Left ventricle myocardium inferior (tissue), 1 donor: ENCODE data around the gene ELK3. TPM values are rescaled to one million over a fixed set of nuclear protein-coding genes. Genes with fewer than 3 reads are reported as not detected.

Experiments
- DNase-seq: peaks from one replicate; pipeline ENCODE4 v3.0.0-alpha.2; 2020
- H3K27ac ChIP-seq: fragments of 200-600 bp; replicated peaks from 2 replicates; pipeline ENCODE4 v1.8.0; 2021
- H3K27me3 ChIP-seq: fragments of 200-600 bp; 2 replicates; pipeline ENCODE4 v1.8.0; 2021; ENCODE audit warnings: low read depth
- H3K36me3 ChIP-seq: fragments of 200-600 bp; 2 replicates; pipeline ENCODE4 v1.8.0; 2021
- H3K4me1 ChIP-seq: fragments of 200-600 bp; 2 replicates; pipeline ENCODE4 v1.8.0; 2021
- H3K4me3 ChIP-seq: fragments of 200-600 bp; 2 replicates; pipeline ENCODE4 v1.8.0; 2021; ENCODE audit warnings: mild to moderate bottlenecking, moderate library complexity
- H3K9me3 ChIP-seq: fragments of 200-600 bp; replicated peaks from 2 replicates; pipeline ENCODE4 v1.8.0; 2021
- intact Hi-C: fragments of 100-400 bp; cut with micrococcal nuclease; formaldehyde crosslinking; loops from one replicate; pipeline ENCODE4 v1.11.0; 2022
- total RNA-seq: library from RNA; stranded (reverse); fragmentation: NEBNext Ultra II Directional; extraction: Animal tissue kit (Norgen Biotek cat#: 25700); gene quantifications from one replicate; pipeline ENCODE4 v1.2.1, GENCODE V29; 2021
- TF ChIP-seq, protein P1 (sequence below): fragments of 200-600 bp; IDR thresholded peaks from 2 replicates; pipeline ENCODE4 v1.8.0; 2021; ENCODE audit warnings: antibody characterized with exemption, mild to moderate bottlenecking, borderline replicate concordance
- donor health status: DM: no; HTN: yes; CAD: no; lungs with severe emphysema.

The ELK3 gene
- total RNA-seq, 1 donor from 2014 or later: 17.1 TPM

DNA sequence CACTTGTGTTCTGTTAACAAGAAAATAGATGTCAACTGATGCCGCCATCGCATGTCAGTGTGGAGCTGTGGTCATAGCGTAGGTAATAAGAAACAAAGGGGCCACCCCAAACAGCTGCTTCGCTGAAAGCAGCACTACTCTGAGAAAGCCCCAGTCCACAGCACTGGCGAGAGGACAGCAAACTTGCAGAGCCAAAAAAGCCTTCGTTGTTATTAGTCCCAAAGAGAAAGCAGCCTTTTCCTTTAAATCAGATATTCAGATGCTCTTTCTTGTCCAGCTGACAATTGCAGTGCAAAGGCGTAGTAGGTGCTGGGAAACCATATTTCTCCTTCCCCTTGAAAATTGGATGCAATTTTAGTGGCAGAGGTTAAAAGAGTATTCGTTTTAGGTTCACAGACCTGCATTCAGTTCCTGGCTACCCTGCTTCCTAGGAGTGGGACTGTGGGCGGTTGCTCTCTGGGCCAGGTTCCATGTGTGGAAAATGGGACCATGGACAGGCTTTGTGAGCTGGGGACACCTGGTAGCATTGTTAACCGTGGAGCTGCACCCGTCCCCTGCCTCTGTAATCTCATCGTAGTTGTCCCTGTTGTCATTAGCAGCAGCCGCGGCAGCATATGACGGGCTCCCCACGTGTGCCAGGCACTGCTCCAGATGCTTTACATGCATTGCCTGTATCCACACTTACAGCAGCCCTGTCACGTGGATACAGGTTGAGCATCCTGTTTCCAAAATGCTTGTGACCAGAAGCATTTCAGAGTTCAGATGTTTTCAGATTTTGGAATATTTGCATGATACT is 54.2 kb downstream of the ELK3 start:
- H3K27me3 ChIP-seq: no peaks in the 10 kb centered on the region
- H3K4me1 ChIP-seq: peaks cover 64% of the 10 kb centered on the region
- intact Hi-C loops: no loop called here
- DNase-seq: peak; percentile 33
- TF ChIP-seq, protein P1, sequence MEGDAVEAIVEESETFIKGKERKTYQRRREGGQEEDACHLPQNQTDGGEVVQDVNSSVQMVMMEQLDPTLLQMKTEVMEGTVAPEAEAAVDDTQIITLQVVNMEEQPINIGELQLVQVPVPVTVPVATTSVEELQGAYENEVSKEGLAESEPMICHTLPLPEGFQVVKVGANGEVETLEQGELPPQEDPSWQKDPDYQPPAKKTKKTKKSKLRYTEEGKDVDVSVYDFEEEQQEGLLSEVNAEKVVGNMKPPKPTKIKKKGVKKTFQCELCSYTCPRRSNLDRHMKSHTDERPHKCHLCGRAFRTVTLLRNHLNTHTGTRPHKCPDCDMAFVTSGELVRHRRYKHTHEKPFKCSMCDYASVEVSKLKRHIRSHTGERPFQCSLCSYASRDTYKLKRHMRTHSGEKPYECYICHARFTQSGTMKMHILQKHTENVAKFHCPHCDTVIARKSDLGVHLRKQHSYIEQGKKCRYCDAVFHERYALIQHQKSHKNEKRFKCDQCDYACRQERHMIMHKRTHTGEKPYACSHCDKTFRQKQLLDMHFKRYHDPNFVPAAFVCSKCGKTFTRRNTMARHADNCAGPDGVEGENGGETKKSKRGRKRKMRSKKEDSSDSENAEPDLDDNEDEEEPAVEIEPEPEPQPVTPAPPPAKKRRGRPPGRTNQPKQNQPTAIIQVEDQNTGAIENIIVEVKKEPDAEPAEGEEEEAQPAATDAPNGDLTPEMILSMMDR: no peak
- H3K27ac ChIP-seq: peak overlapping the region; percentile 75
- no peak overlapping the region for H3K4me3 ChIP-seq
- H3K36me3 ChIP-seq: peaks cover 46% of the 10 kb centered on the region
- H3K9me3 ChIP-seq: no peaks in the 10 kb centered on the region

DNA sequence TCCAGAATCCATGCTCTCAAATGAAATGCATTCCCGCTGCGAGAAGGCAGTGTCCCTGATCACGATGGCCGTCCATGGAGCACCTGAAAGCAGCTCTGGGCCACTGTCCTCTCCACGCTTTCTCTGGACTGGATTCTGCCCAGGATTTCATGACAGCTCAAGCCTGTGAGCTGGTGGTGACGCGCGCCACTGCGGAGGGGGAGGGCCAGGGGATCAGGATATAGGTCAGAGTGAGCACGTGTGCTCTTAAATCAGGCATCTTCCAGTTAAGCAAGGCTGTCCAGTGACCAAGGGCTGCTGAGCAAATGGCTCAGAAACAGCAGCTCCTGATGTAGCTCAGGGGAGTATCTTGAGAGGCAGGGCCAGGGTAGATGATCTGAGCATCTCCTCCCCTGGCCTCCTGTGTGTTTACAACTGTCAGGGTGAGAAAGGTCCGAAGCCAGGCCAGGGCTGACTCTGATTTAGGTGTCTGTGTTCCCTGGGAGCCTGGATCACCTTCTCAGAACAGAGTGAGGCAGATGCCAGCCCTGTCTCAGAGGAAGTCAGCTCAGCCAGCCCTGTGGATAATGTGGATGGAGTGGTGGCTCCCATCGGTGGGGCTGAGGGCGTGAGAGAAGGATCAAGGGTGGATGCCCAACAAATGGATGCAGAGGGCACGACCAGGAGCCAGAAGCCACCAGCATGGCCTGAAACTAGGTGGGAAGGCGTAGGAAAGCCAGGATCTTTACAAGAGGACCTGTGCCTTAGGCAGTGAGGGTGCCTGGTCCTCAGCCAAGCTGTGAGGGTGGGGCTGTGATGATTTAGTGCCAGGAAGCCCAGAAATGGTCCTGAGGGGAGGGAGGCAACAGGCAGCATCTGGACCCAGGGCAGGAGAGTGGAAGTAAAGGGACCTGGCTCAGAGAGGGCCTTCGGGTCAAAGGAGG is 55.3 kb downstream of the ELK3 start:
- peak; percentile 74 for DNase-seq
- peak overlapping the region; percentile 75 for H3K27ac ChIP-seq
- peaks cover 46% of the 10 kb centered on the region for H3K36me3 ChIP-seq
- intact Hi-C loops: no loop called here
- H3K4me1 ChIP-seq: peaks cover 64% of the 10 kb centered on the region
- no peaks in the 10 kb centered on the region for H3K27me3 ChIP-seq
- TF ChIP-seq, protein P1: no peak
- H3K4me3 ChIP-seq: no peak overlapping the region
- no peaks in the 10 kb centered on the region for H3K9me3 ChIP-seq

DNA sequence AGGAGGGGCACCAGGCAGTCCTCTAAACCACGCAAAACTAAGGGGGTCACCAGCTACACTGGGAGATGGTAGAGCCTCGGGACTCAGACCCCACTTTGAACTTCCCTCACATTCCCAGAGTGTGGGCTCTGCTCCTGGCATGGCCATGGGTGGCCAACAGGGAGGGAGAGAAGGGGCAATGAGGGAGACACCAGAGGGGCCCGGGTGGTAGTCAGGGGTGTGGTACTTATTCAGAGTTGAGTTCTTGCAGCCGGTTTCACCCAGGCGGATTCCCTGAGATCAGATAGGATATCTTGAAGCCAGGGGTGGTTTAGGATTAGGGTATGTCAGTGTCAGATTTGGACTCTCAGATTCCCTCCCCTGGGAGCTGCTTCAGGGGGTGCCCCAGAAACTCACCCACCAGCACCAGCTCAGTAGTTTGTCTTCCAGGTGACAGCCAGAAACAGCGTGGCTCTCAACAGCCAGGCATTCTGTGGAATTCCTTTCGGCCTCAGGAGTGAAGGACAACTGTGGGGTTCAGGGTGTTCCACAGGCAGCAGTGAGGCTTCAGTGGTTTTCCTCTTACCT is 56.0 kb downstream of the ELK3 start:
- Histone ChIP-seq H3K4me3 (no peak overlapping the region), H3K27me3 (no peaks in the 10 kb centered on the region), H3K4me1 (peaks cover 66% of the 10 kb centered on the region), H3K36me3 (peaks cover 46% of the 10 kb centered on the region), H3K27ac (peak overlapping the region; percentile 75), H3K9me3 (no peaks in the 10 kb centered on the region)
- no peak for DNase-seq
- intact Hi-C loops: no loop called here
- TF ChIP-seq, protein P1: no peak

DNA sequence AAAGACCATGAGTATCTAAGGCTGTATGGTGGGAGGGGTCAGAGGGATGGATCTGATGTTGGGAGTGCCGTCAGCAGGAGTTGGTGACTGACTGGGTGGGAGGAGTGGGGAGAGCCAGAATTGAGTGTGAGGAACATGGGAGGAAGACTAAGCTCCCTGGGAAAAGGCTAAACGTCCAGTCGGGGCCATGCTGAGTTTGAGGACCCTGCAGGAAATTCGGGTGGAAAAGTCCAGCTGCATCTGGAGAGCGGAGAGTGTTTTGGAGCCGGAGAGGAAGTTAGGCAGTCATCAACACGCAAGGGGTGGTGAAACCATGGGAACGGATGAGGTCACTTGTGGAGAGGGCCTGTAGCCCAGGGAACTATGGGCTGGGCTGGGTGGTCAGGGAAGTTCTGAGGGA is 60.9 kb downstream of the ELK3 start:
- Histone ChIP-seq H3K36me3 (peaks cover 20% of the 10 kb centered on the region), H3K4me3 (peak overlapping the region; percentile 26), H3K4me1 (peaks cover 80% of the 10 kb centered on the region), H3K27ac (peak overlapping the region; percentile 74), H3K27me3 (no peaks in the 10 kb centered on the region), H3K9me3 (no peaks in the 10 kb centered on the region)
- TF ChIP-seq, protein P1: no peak
- intact Hi-C loops: no loop called here
- DNase-seq: peak; percentile 61

DNA sequence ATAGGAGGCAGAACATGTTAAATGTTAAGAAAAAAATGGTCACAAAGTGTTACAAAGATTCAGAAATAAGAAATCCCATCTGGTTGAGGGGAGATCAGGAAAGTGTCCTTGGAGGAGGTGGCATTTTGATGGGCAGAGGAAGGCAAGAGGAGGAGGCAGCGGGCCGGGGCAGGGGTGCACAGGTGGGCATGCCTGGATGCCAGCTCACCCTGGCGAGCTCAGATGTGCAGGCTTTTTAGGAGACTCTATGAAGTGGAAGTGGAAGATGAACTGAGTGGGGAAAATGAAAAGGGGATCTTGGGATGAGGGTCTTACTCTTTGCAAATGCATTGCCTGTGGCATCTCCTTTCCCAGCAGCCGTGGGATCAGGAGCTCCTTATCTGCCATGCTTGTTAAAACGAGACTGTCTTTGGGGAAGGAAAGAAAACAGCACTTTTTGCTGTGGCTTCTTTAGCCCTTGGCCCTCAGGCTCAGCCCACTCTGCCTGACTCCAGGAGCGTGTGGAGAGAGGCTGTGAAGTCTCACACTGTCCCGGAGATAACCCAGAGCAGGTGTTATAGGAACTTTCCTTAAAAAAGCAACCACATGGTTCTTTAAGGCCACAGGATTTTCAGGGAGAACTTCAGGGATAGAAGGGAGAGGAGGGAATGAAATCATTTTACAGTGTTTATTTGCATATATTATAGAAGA is 62.6 kb downstream of the ELK3 start:
- TF ChIP-seq, protein P1: no peak
- peak overlapping the region; percentile 74 for H3K27ac ChIP-seq
- H3K4me3 ChIP-seq: no peak overlapping the region
- no peak for DNase-seq
- peaks cover 80% of the 10 kb centered on the region for H3K4me1 ChIP-seq
- peaks cover 11% of the 10 kb centered on the region for H3K36me3 ChIP-seq
- intact Hi-C loops: no loop called here
- H3K27me3 ChIP-seq: no peaks in the 10 kb centered on the region
- H3K9me3 ChIP-seq: no peaks in the 10 kb centered on the region
